ENCODE measurements around the gene IPO7. TPM values are rescaled to one million over a fixed set of nuclear protein-coding genes. Genes with fewer than 3 reads are reported as not detected.
"Not testable (repeated sequence)": the region's sequence is repeated elsewhere in the genome, so short reads cannot be mapped to it uniquely, and the experiment has no call there.

The IPO7 gene
- 108 and 112 TPM in 2 replicates for total RNA-seq

GRCh38 chr11:9384535-9385326 lies at the start of gene IPO7:
Gene IPO7 (plus strand): TSS chr11:9384652. CDS start chr11:9384764, 112 bp downstream.
- peak; percentile 76 to 92 for DNase-seq (ENCODE audit: low read depth in 2 of 2)

- DNase-seq (ENCODE audit: low read depth in 2 of 2), result no peak
Measured at GRCh38 chr11:9341638-9342178, 42.7 kb upstream of the IPO7 start.

- DNase-seq (ENCODE audit: low read depth in 2 of 2), result no peak
Measured at GRCh38 chr11:9344061-9344680, 40.3 kb upstream of the IPO7 start.

- no peak for DNase-seq (ENCODE audit: low read depth in 2 of 2)
Measured at GRCh38 chr11:9347100-9347499, 37.4 kb upstream of the IPO7 start.

GRCh38 chr11:9347779-9348178 lies 36.7 kb upstream of the IPO7 start:
- not testable (repeated sequence) for DNase-seq (ENCODE audit: low read depth in 2 of 2)

GRCh38 chr11:9351321-9351881 lies 33.1 kb upstream of the IPO7 start:
- DNase-seq (ENCODE audit: low read depth in 2 of 2), result no peak

GRCh38 chr11:9357041-9357440 lies 27.4 kb upstream of the IPO7 start:
- DNase-seq (ENCODE audit: low read depth in 2 of 2), result no peak

GRCh38 chr11:9360862-9361622 lies 23.4 kb upstream of the IPO7 start:
- not testable (repeated sequence) for DNase-seq (ENCODE audit: low read depth in 2 of 2)

GRCh38 chr11:9362393-9362863 lies 22.0 kb upstream of the IPO7 start:
- no peak for DNase-seq (ENCODE audit: low read depth in 2 of 2)

- DNase-seq (ENCODE audit: low read depth in 2 of 2), result peak; percentile 96 to 99
Measured at GRCh38 chr11:9363954-9364912, 20.2 kb upstream of the IPO7 start.

GRCh38 chr11:9367551-9367950 lies 16.9 kb upstream of the IPO7 start:
- no peak for DNase-seq (ENCODE audit: low read depth in 2 of 2)

- no peak for DNase-seq (ENCODE audit: low read depth in 2 of 2)
Measured at GRCh38 chr11:9377036-9377435, 7.4 kb upstream of the IPO7 start.

GRCh38 chr11:9379041-9379440 lies 5.4 kb upstream of the IPO7 start:
- no peak for DNase-seq (ENCODE audit: low read depth in 2 of 2)

GRCh38 chr11:9380773-9381172 lies 3.7 kb upstream of the IPO7 start:
- DNase-seq (ENCODE audit: low read depth in 2 of 2), result no peak

- no peak for DNase-seq (ENCODE audit: low read depth in 2 of 2)
Measured at GRCh38 chr11:9385327-9385899, 961 bp downstream of the IPO7 start.

- no peak for DNase-seq (ENCODE audit: low read depth in 2 of 2)
Measured at GRCh38 chr11:9386086-9386485, 1.6 kb downstream of the IPO7 start.

- no peak for DNase-seq (ENCODE audit: low read depth in 2 of 2)
Measured at GRCh38 chr11:9386901-9387300, 2.4 kb downstream of the IPO7 start.

- no peak for DNase-seq (ENCODE audit: low read depth in 2 of 2)
Measured at GRCh38 chr11:9396310-9396709, 11.9 kb downstream of the IPO7 start.

- DNase-seq (ENCODE audit: low read depth in 2 of 2), result no peak
Measured at GRCh38 chr11:9396752-9397151, 12.3 kb downstream of the IPO7 start.
